HepG2 (cell line): Measurements from ENCODE around the gene SAMD10. TPM values are rescaled to one million over a fixed set of nuclear protein-coding genes. Genes with fewer than 3 reads are reported as not detected.

Experiments
- ATAC-seq: fragments of 200-7000 bp; cut with Tn5 transposase; 3 replicates; pipeline ENCODE4 v1.9.1; 2020; ENCODE audit warnings: mild to moderate bottlenecking, moderate library complexity
- BruUV-seq: library from RNA; stranded (reverse); fragments of 400-500 nt; replicated peaks from 2 replicates; lab custom pipeline; 2021; lab: Mats Ljungman, UMichigan
- CTCF ChIA-PET: fragments of 300-600 bp; formaldehyde crosslinking; extraction: SDS; loops from one replicate; lab custom pipeline; 2021; ENCODE audit warnings: low total read pairs, inconsistent platforms, low intra/inter-chr PET ratio; lab: Yijun Ruan, JAX
- POLR2A ChIA-PET: fragments of 350-600 bp; sonication (Branson Sonifier 250); formaldehyde crosslinking; loops from one replicate; lab custom pipeline; 2020; ENCODE audit warnings: antibody characterized with exemption, inconsistent platforms; lab: Yijun Ruan, JAX
- DNase-seq: peaks from one replicate; pipeline ENCODE4 v3.0.0-alpha.2; 2015; ENCODE audit warnings: low spot score
- FAIRE-seq: peaks from 3 replicates; lab custom pipeline; 2011; peaks lifted over from hg19 to GRCh38; lab: Jason Lieb, UNC
- H2AFZ ChIP-seq: one replicate; pipeline ENCODE4 v1.6.1; 2011; ENCODE audit warnings: low read length, inconsistent platforms
- H3K27ac ChIP-seq: fragments of 300-600 bp; 3 replicates; pipeline ENCODE4 v1.8.0; 2011; ENCODE audit warnings: mixed run types, mild to moderate bottlenecking, mixed read lengths, low read length, inconsistent platforms; ENCODE audit not compliant: insufficient read depth; ENCODE audit errors: extremely low read length
- H3K27me3 ChIP-seq, 2 experiments: fragments of 200-600 bp in 1 of 2; 2 replicates in 1 of 2; 3 replicates in 1 of 2; pipeline versions ENCODE4 v1.6.0 to v1.8.0; 2011; ENCODE audit warnings: low read length in 2 of 2, mild to moderate bottlenecking in 2 of 2, moderate library complexity in 2 of 2, inconsistent platforms in 1 of 2; ENCODE audit not compliant: insufficient read depth in 2 of 2, control insufficient read depth in 1 of 2
- H3K36me3 ChIP-seq, 2 experiments: fragments of 200-600 bp in 1 of 2; replicated peaks in 1 of 2; 2 replicates in 1 of 2; 3 replicates in 1 of 2; pipeline versions ENCODE4 v1.5.1 to v1.8.0; 2011; ENCODE audit warnings: low read length in 2 of 2, inconsistent platforms in 1 of 2; ENCODE audit not compliant: insufficient read depth in 2 of 2, control insufficient read depth in 1 of 2
- H3K4me1 ChIP-seq: 2 replicates; pipeline ENCODE4 v1.5.1; 2012; ENCODE audit warnings: low read length, inconsistent platforms; ENCODE audit not compliant: insufficient read depth
- H3K4me2 ChIP-seq: 2 replicates; pipeline ENCODE4 v1.6.0; 2011; ENCODE audit warnings: low read depth, low read length, inconsistent platforms
- H3K4me3 ChIP-seq, 3 experiments: fragments of 200-600 bp in 1 of 3; sonication (generic), shearing (Covaris generic) in 1 of 3; replicated peaks in 1 of 3; 2 replicates each; pipeline ENCODE4 v1.5.1; 2011 to 2016; ENCODE audit warnings: low read length in 3 of 3, inconsistent platforms in 2 of 3, low read depth in 2 of 3, mild to moderate bottlenecking in 2 of 3, control low read depth in 1 of 3, mixed read lengths in 1 of 3; ENCODE audit not compliant: insufficient read depth in 1 of 3
- H3K79me2 ChIP-seq: one replicate; pipeline ENCODE4 v1.6.1; 2011; ENCODE audit warnings: low read length, inconsistent platforms; ENCODE audit not compliant: insufficient read depth
- H3K9ac ChIP-seq: 2 replicates; pipeline ENCODE4 v1.6.0; 2011; ENCODE audit warnings: mild to moderate bottlenecking, low read depth, low read length, inconsistent platforms; ENCODE audit not compliant: insufficient read depth
- H3K9me3 ChIP-seq: 2 replicates; pipeline ENCODE4 v1.5.1; 2012; ENCODE audit warnings: mild to moderate bottlenecking, low read length
- H4K20me1 ChIP-seq: 2 replicates; pipeline ENCODE4 v1.6.0; 2011; ENCODE audit warnings: inconsistent platforms, mild to moderate bottlenecking, low read length, moderate library complexity; ENCODE audit not compliant: insufficient read depth
- AGO2 ChIP-seq: fragments of 200-400 bp; formaldehyde crosslinking; optimal IDR thresholded peaks from 2 replicates; pipeline ENCODE3; 2017; ENCODE audit warnings: mild to moderate bottlenecking, low read depth, low read length, moderate library complexity
- BRD4 ChIP-seq: sonication (generic); formaldehyde crosslinking; IDR thresholded peaks from 2 replicates; pipeline ENCODE4 v1.4.0; 2020; ENCODE audit warnings: missing genetic modification reagents
- GABPB1 ChIP-seq: IDR thresholded peaks from 2 replicates; pipeline ENCODE4 v1.6.1; 2016; ENCODE audit warnings: mild to moderate bottlenecking, missing genetic modification reagents, moderate library complexity, missing compliant biosample characterization
- HES4 ChIP-seq: sonication (generic); formaldehyde crosslinking; IDR thresholded peaks from 2 replicates; pipeline ENCODE4 v1.9.0; 2021; ENCODE audit warnings: mild to moderate bottlenecking, missing genetic modification reagents, borderline replicate concordance
- KDM5B ChIP-seq: sonication (generic); formaldehyde crosslinking; IDR thresholded peaks from 2 replicates; pipeline ENCODE4 v1.4.0; 2020; ENCODE audit warnings: missing genetic modification reagents, mild to moderate bottlenecking, borderline replicate concordance
- KLF12 ChIP-seq: sonication (generic); formaldehyde crosslinking; IDR thresholded peaks from 2 replicates; pipeline ENCODE4 v1.4.0; 2020; ENCODE audit warnings: missing genetic modification reagents, borderline replicate concordance
- MAFG ChIP-seq: sonication (generic); formaldehyde crosslinking; IDR thresholded peaks from 2 replicates; pipeline ENCODE4 v1.5.1; 2020; ENCODE audit warnings: mild to moderate bottlenecking, missing genetic modification reagents
- NBN ChIP-seq: fragments of 450-650 bp; conservative IDR thresholded peaks from 2 replicates; pipeline ENCODE4 v1.6.1; 2017
- RBFOX2 ChIP-seq: fragments of 200-400 bp; formaldehyde crosslinking; IDR thresholded peaks from 2 replicates; pipeline ENCODE4 v1.6.1; 2017; ENCODE audit warnings: low read depth, mild to moderate bottlenecking, low read length
- ZNF496 ChIP-seq: sonication (generic); formaldehyde crosslinking; IDR thresholded peaks from 2 replicates; pipeline ENCODE4 v1.8.1; 2023; ENCODE audit warnings: mild to moderate bottlenecking, moderate library complexity, missing genetic modification reagents; ENCODE audit not compliant: insufficient replicate concordance
- ZNF563 ChIP-seq: sonication (generic); formaldehyde crosslinking; IDR thresholded peaks from 2 replicates; pipeline ENCODE4 v1.8.0; 2022; ENCODE audit warnings: mild to moderate bottlenecking, moderate library complexity, missing genetic modification reagents
- ZNF740 ChIP-seq: sonication (generic); formaldehyde crosslinking; IDR thresholded peaks from 2 replicates; pipeline ENCODE4 v1.4.0; 2020; ENCODE audit warnings: missing genetic modification reagents
- ZZZ3 ChIP-seq: sonication (generic); formaldehyde crosslinking; IDR thresholded peaks from 2 replicates; pipeline ENCODE4 v1.4.0; 2020; ENCODE audit warnings: missing genetic modification reagents, mild to moderate bottlenecking, borderline replicate concordance
- WGBS: methylation state at CpG from one replicate; pipeline ENCODE4 v1.1.6; 2017; ENCODE audit warnings: low lambda C conversion rate; 5-methylcytosine and 5-hydroxymethylcytosine counted together
- in situ Hi-C: cut with HindIII; loops from 2 replicates; pipeline ENCODE4 v1.10.0; 2017; ENCODE audit warnings: low pct_unique_long_range_greater_than_20kb; ENCODE audit not compliant: extremely low pct_ligation_motif_present
- intact Hi-C: fragments of 100-400 bp; cut with micrococcal nuclease; formaldehyde crosslinking; loops from one replicate; pipeline ENCODE4 v1.10.0; 2022; ENCODE audit not compliant: unreplicated experiment
- polyA plus RNA-seq, 8 experiments: library from polyadenylated mRNA; depleted of rRNA in 3 of 8; stranded (reverse) in 7 of 8; unstranded in 1 of 8; fragments of >200 nt; fragmentation: Illumina TruSeq in 4 of 8; extraction: Trizol in 4 of 8; gene quantifications; 2 replicates each; pipeline versions ENCODE4 v1.2.1 to v1.2.3, GENCODE V29; 2011 to 2016; ENCODE audit warnings: low read depth in 4 of 8, missing spikeins in 1 of 8, mixed read lengths in 1 of 8; ENCODE audit not compliant: insufficient read depth in 1 of 8
- total RNA-seq, 5 experiments: library from RNA; depleted of rRNA; stranded (reverse); fragments of >200 nt; fragmentation: Illumina TruSeq; extraction: Trizol; gene quantifications; 2 replicates each; pipeline ENCODE4 v1.2.3, GENCODE V29; 2016; ENCODE audit warnings: low read depth in 1 of 5
- TF ChIP-seq, protein P1 (sequence below): sonication (generic); formaldehyde crosslinking; IDR thresholded peaks from 2 replicates; pipeline ENCODE4 v1.4.0; 2020; ENCODE audit warnings: missing genetic modification reagents
- TF ChIP-seq, protein P2 (sequence below): sonication (generic); formaldehyde crosslinking; IDR thresholded peaks from 2 replicates; pipeline ENCODE4 v1.4.0; 2020; ENCODE audit warnings: missing genetic modification reagents
- TF ChIP-seq, protein P3 (sequence below): sonication (generic); formaldehyde crosslinking; IDR thresholded peaks from 2 replicates; pipeline ENCODE4 v1.4.0; 2020; ENCODE audit warnings: missing genetic modification reagents

Gene SAMD10
- total and polyA plus RNA-seq, 2 of the 13 experiments (the other 11 are each of a cell fraction or from before 2014, with no cell fraction given) = 6.1 to 11.0 TPM

- TF ChIP-seq, protein P1, sequence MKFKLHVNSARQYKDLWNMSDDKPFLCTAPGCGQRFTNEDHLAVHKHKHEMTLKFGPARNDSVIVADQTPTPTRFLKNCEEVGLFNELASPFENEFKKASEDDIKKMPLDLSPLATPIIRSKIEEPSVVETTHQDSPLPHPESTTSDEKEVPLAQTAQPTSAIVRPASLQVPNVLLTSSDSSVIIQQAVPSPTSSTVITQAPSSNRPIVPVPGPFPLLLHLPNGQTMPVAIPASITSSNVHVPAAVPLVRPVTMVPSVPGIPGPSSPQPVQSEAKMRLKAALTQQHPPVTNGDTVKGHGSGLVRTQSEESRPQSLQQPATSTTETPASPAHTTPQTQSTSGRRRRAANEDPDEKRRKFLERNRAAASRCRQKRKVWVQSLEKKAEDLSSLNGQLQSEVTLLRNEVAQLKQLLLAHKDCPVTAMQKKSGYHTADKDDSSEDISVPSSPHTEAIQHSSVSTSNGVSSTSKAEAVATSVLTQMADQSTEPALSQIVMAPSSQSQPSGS (CRISPR knock-in tag) = no peak
- no peak for TF ChIP-seq BRD4 (CRISPR knock-in tag)
- peak; percentile 65 for TF ChIP-seq AGO2
- TF ChIP-seq KLF12 = no peak
- no peak for TF ChIP-seq HES4 (CRISPR knock-in tag)
- TF ChIP-seq, all 625 proteins: peak for 5
Observed at GRCh38 chr20:63963348-63963741, 16.1 kb downstream of the SAMD10 start (continued).

DNA sequence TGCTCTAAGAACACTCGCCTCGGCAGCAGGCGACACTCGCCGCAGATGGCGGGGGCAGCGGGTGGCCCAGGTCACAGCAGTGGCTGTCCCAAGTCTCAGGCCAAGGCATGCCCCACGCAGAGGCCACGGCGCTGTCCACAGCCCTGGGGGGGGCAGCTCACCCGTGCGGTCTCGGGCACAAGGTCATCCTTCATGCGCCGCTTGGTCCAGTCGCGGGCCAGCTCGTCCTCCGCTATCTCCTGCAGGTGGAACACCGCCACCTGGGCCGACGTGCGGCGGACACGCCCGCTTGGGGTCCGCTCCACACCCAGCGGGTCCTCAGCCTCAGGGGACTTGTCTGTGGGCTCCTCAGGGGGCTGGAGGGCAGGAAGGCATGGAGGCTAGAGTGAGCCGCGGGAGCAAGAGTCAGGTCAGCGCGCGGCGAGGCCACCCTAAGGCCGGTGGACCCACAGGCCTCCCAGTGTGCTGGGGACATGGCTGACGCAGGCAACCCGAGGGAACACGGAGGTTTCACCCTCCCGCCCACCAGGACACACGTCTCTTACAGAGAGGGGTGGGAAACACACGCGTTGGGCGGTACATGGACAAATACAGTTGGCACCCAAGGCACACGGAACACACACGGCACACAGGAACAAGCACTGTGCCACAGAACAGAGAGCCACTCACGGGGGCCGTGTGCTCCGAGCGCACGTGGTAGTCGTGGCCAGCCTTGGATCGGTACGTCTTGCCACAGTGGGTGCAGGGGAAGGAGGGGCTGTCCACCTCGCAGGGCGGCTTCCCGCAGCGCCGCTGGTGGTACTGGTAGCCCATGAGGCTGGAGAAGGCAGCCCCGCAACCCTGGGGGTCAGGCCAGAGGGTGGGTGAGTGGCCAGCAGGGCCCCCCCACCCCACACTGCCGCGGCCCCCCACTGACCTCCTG is 16.8 kb downstream of the SAMD10 start:
- ChIA-PET POLR2A (no interaction called here), CTCF (no interaction called here)
- Histone ChIP-seq H3K9ac (no peak overlapping the region), H3K4me2 (no peak overlapping the region), H3K79me2 (no peaks in the 10 kb centered on the region), H3K27ac (no peak overlapping the region), H3K9me3 (no peaks in the 10 kb centered on the region), H3K4me3 (no peak overlapping the region), H4K20me1 (no peaks in the 10 kb centered on the region; the same call in 1 of the 2 replicates), H3K27me3 (no peaks in the 10 kb centered on the region), H3K36me3 (peaks cover 57 to 63% of the 10 kb centered on the region in 2 experiments), H2AFZ (no peak overlapping the region), H3K4me1 (peaks cover 19% of the 10 kb centered on the region)
- 97% methylated on average over 58 of the region's 61 CpGs for WGBS
- no peak for FAIRE-seq
- in situ Hi-C loops (no loop called here), intact Hi-C loops (loop anchor here (10.0 kb wide), 1 partner anchor 1598 kb away; the partner anchor contains the start of gene LAMA5)
- no peak for DNase-seq
- no peak for ATAC-seq
- BruUV-seq = no TSS peak
- 0 out of 2 replicates have a peak, but pooled peaks have one; percentile 22 for TF ChIP-seq ZNF563
- no peak for TF ChIP-seq NBN
- TF ChIP-seq, protein P2, sequence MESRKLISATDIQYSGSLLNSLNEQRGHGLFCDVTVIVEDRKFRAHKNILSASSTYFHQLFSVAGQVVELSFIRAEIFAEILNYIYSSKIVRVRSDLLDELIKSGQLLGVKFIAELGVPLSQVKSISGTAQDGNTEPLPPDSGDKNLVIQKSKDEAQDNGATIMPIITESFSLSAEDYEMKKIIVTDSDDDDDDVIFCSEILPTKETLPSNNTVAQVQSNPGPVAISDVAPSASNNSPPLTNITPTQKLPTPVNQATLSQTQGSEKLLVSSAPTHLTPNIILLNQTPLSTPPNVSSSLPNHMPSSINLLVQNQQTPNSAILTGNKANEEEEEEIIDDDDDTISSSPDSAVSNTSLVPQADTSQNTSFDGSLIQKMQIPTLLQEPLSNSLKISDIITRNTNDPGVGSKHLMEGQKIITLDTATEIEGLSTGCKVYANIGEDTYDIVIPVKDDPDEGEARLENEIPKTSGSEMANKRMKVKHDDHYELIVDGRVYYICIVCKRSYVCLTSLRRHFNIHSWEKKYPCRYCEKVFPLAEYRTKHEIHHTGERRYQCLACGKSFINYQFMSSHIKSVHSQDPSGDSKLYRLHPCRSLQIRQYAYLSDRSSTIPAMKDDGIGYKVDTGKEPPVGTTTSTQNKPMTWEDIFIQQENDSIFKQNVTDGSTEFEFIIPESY (CRISPR knock-in tag) = peak; percentile 39
- TF ChIP-seq, protein P3, sequence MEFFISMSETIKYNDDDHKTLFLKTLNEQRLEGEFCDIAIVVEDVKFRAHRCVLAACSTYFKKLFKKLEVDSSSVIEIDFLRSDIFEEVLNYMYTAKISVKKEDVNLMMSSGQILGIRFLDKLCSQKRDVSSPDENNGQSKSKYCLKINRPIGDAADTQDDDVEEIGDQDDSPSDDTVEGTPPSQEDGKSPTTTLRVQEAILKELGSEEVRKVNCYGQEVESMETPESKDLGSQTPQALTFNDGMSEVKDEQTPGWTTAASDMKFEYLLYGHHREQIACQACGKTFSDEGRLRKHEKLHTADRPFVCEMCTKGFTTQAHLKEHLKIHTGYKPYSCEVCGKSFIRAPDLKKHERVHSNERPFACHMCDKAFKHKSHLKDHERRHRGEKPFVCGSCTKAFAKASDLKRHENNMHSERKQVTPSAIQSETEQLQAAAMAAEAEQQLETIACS (CRISPR knock-in tag) = no peak
- TF ChIP-seq KDM5B = 0 out of 2 replicates have a peak, but pooled peaks have one; percentile 10
- no peak for TF ChIP-seq ZNF496 (CRISPR knock-in tag)
- peak; percentile 62 for TF ChIP-seq RBFOX2
- 0 out of 2 replicates have a peak, but pooled peaks have one; percentile 48 for TF ChIP-seq ZNF740 (CRISPR knock-in tag)
- TF ChIP-seq AGO2 = peak; percentile 39
- peak; percentile 3; the same call in 1 of the 2 replicates for TF ChIP-seq GABPB1 (CRISPR knock-in tag)
- 0 out of 2 replicates have a peak, but pooled peaks have one; percentile 25 for TF ChIP-seq ZZZ3 (CRISPR knock-in tag)
- 0 out of 2 replicates have a peak, but pooled peaks have one; percentile 27 for TF ChIP-seq MAFG (CRISPR knock-in tag)
